NT2/D1 (cell line): ENCODE measurements around the gene RBP5.

ENCODE experiments used
- SUZ12 ChIP-seq: IDR thresholded peaks from 2 replicates; pipeline ENCODE4 v1.6.1; 2011; ENCODE audit not compliant: insufficient read length, insufficient read depth; ENCODE audit errors: extremely low read depth
- YY1 ChIP-seq: IDR thresholded peaks from 2 replicates; pipeline ENCODE4 v1.6.1; 2011; ENCODE audit not compliant: insufficient read length, insufficient read depth
- ZNF274 ChIP-seq: IDR thresholded peaks from 2 replicates; pipeline ENCODE4 v1.6.1; 2011; ENCODE audit warnings: mild to moderate bottlenecking, low read depth, low read length

DNA sequence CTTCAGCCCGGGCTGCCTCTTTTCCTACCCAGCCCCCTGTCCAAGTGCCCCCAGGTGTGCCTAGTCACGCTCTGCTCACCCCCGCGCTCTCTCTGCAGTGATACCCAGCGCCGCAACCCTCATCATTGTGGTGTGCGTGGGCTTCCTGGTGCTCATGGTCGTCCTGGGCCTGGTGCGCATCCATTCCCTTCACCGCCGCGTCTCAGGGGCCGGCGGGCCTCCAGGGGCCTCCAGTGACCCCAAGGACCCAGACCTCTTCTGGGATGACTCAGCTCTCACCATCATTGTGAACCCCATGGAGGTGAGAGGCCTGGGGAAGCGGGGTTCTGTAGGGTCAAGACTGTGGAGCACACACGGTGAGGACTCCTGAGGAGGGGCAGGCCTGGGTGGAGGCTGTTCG is 28.7 kb upstream of the RBP5 start:
- TF ChIP-seq SUZ12 (no peak), ZNF274 (no peak), YY1 (no peak)
